NCI-H460 (cell line): Measurements from ENCODE around the gene PLIN4. TPM values are rescaled to one million over a fixed set of nuclear protein-coding genes. Genes with fewer than 3 reads are reported as not detected.
"Not testable (repeated sequence)": the region's sequence is repeated elsewhere in the genome, so short reads cannot be mapped to it uniquely, and the experiment has no call there.

Source experiments
- DNase-seq: peaks from one replicate; pipeline ENCODE4 v3.0.0-alpha.2; 2016; ENCODE audit warnings: low read depth; ENCODE audit errors: extremely low read depth
- total RNA-seq: library from RNA; depleted of rRNA; stranded (reverse); fragments of >200 nt; shearing (Covaris generic); gene quantifications from 2 replicates; pipeline ENCODE4 v1.2.3, GENCODE V29; 2014

The PLIN4 gene
- total RNA-seq, 1 experiment from 2014 or later = 0.02 TPM

- DNase-seq = no peak
Measured at GRCh38 chr19:4529924-4530522, 11.7 kb upstream of the PLIN4 start.

DNA sequence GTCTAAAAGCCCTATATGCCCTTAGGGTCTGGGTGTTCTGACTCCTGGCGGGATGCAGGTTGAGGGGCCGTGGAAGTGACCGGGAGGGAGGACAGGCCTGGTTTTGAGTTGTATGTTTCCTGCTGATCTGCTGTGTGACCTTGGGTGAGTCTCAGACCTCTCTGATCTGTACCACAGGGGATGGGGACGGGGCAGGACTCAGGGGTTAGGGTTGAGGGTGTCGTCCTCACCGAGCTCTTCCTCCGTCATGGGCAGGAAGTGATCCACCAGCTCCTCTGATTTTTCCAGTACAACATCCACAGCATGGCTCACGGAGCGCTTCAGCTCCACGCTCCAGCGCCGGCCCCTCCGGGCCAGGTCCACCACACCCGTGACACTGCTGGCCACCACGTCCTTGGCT lies 10.6 kb upstream of the PLIN4 start:
- DNase-seq = no peak

DNA sequence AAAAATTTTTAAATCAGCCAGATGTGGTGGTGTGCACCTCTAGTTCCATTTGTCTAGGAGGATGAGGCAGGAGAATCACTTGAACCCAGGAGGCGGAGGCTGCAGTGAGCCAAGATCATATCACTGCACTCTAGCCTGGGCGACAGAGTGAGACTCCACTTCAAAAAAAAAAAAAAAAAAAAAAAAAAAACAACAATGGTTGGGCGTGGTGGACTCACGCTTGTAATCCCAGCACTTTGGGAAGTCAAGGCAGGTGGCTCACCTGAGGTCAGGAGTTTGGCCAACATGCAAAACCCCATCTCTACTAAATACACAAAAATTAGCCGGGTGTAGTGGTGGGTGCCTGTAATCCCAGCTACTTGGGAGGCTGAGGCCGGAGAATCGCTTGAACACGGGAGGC lies 9.1 kb upstream of the PLIN4 start:
- DNase-seq = not testable (repeated sequence)

- no peak for DNase-seq
Measured at GRCh38 chr19:4525563-4526002, 7.3 kb upstream of the PLIN4 start.

DNA sequence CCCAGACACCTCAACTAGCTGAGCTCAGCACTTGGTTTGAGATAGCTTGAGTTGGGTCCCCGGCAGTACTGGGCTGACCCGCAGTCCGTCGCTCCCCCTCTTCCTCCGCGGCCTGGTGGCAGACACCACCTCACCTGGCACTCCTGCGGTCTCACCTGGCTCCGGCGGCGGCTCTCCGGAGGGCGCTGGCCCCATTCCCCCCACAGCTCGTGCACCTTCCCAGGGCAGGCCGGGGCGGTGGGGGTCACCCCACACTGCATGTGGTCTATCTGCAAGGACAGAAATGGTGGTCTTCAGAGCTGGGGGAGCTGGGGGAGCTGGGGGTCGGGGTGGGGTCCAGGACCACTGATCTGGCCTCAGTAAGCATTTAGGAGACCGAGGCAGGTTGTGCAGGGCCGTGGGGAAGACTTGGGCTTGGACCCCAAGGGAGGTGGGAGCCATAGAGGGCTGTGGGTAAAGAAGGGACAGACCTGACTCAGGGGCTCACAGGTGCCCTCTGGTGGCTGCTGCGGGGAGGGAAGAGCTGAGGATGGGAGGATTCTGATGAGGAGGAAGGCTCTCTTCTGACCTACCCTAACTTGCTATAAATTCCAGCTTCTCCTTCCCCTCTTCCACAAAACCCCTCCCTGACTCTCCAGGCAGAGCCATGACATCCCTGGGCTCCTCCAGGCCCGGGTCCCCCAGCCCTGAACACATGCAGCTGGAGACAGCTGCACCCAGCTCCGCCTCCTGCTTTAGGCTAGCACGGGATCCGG lies 6.7 kb upstream of the PLIN4 start:
- DNase-seq = peak; percentile 38

- peak; percentile 36 for DNase-seq
Measured at GRCh38 chr19:4523306-4524110, 5.2 kb upstream of the PLIN4 start.

DNA sequence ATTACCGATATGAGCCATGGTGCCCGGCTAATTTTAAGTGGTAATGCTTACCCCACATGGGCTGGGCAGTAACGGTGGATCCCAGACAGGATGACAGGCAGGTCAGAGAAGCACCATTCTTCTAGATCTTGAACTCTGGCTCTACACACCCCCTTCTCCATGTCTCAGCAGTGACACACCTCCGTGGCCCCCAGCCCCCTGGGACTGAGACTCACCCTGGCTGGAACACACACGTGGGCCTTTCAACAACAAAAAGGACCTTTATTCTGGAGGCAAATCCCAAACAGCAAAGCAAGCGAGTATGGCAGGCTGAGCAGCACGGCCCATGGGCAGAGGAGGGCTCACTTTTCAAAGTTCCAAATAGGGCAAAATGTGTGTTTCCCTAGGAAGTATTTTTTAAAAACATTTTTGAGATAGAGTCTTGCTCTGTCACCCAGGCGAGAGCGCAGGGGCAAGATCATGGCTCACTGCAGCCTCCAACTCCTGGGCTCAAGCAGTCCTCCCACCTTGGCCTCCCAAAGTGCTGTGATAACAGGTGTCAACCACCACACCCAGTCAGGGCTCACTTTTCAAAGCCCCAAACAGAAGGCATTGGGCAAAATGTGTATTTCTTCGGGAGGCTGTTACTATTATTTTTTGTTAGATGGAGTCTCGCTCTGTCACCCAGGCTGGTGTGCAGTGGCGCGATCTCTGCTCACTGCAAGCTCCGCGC lies 4.2 kb upstream of the PLIN4 start:
- DNase-seq = no peak

GRCh38 chr19:4521888-4522242 lies 3.6 kb upstream of the PLIN4 start:
- no peak for DNase-seq

- DNase-seq = no peak
Measured at GRCh38 chr19:4521170-4521887, 3.0 kb upstream of the PLIN4 start.

GRCh38 chr19:4519521-4520277 lies 1.4 kb upstream of the PLIN4 start:
- no peak for DNase-seq

DNA sequence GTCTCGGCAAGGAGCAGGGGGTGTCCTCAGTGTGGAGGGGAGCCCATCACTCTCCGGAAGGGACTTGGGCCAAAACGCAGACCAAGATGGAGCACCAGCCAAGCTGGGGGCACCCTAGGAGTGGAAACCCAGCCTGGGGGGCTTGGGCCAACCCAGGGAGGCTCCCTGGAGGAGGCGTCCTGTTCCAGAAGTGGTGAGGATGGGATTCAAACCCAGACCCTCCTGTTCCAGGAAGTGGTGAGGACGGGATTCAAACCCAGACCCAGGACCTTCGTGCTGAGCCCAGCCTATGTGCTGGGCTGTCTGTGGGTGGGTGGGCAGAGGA lies 848 bp upstream of the PLIN4 start:
- no peak for DNase-seq

GRCh38 chr19:4517451-4518057 lies 732 bp downstream of the PLIN4 start:
- no peak for DNase-seq

GRCh38 chr19:4516939-4517300 lies 1.4 kb downstream of the PLIN4 start:
- DNase-seq = no peak

DNA sequence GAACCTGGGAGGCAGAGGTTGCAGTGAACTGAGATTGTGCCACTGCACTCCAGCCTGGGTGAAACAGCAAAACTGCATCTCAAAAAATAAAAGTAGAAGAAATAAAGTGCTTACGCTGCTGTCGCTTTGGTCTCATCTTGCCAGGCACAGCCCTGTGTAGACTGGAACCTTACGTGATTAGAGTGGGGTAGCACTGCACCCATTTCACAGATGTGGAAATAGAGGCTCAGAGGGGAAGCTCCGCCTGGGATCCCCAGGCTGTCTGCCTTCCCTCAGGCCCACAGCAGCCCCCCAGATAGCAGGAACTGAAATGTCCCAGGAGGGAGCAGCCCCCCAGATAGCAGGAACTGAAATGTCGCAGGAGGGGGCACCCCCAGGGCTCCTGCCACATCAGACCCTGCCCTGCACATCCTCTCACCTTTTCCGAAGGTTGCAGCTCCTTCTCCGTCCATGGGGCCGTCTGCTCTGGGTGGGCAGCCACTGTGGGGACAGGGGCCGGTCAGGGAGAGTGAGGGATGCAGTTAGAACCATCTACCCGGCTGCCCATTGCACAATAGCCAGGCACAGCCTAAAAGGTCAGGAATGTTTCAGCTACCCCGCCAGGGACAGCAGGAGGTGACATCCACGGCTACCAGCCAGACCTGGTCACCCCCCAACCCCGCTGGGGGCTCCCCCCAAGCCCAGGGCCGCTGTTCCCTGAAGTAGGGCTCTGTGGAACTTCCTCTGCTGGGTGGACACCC lies 1.9 kb downstream of the PLIN4 start:
- no peak for DNase-seq

DNA sequence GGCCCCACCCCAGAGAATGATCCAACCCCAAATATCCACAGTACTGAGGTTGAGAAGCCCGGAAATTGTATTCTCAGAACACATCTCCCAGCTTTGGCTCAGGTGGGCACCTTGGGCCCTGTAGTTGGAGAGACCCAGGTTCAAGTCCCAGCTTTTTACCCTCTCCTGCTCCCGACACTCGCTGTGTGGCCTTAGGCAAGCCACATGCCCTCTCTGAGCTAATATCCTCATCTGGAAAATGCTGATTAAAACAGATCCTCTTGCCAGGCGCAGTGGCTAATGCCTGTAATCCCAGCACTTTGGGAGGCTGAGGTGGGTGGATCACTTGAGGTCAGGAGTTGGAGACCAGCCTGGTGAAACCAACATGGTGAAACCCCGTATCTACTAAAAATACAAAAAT lies 2.6 kb downstream of the PLIN4 start:
- no peak for DNase-seq

- no peak for DNase-seq
Measured at GRCh38 chr19:4513248-4513647, 5.0 kb downstream of the PLIN4 start.

GRCh38 chr19:4512070-4512469 lies 6.2 kb downstream of the PLIN4 start:
- no peak for DNase-seq

DNA sequence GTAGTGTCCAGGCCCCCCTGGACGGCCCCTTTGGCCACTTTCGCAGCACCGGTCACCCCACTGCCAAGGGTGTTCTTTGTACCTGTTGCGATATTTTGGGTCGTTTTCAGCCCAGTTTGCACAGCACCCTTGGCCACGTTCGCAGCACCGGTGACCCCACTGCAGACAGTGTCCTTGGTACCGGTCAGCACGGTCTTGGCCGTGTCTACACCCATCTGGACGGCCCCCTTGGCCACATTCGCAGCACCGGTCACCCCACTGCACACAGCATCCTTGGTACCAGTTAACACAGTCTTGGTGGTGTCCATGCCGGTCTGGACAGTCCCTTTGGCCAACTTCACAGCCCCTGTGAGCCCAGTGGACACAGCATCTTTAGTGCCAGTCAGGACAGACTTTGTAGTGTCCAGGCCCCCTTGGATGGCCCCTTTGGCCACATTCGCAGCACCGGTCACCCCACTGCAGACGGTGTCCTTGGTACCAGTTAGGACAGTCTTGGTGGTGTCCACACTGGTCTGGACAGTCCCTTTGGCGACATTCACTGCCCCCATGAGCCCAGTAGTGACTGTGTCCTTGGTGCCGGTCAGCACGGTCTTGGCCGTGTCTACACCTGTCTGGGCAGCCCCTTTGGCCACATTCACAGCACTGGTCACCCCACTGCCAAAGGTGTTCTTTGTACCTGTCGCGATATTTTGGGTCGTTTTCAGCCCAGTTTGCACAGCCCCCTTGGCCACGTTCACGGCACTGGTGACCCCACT lies 6.8 kb downstream of the PLIN4 start:
- DNase-seq = no peak
